Calu3 (cell line): ENCODE results near the gene RYR3. TPM values are rescaled to one million over a fixed set of nuclear protein-coding genes. Genes with fewer than 3 reads are reported as not detected.

Experiments
- BruUV-seq: library from RNA; stranded (reverse); fragments of 400-500 nt; replicated peaks from 2 replicates; lab custom pipeline; 2021; lab: Mats Ljungman, UMichigan
- CTCF ChIA-PET: fragments of 300-600 bp; sonication (Branson Sonifier 250); formaldehyde crosslinking; loops from one replicate; lab custom pipeline; 2022; ENCODE audit warnings: antibody characterized with exemption; lab: Charles Lee
- DNase-seq: peaks from one replicate; pipeline ENCODE4 v3.0.0; 2022
- H3K27ac Mint-ChIP-seq: one replicate; pipeline ENCODE4 v1.8.0; 2022; ENCODE audit warnings: mixed read lengths; ENCODE audit not compliant: unreplicated experiment
- H3K27me3 Mint-ChIP-seq: one replicate; pipeline ENCODE4 v1.8.0; 2022; ENCODE audit warnings: mixed read lengths; ENCODE audit not compliant: unreplicated experiment
- H3K36me3 Mint-ChIP-seq: one replicate; pipeline ENCODE4 v1.8.0; 2022; ENCODE audit warnings: mild to moderate bottlenecking, moderate library complexity, mixed read lengths; ENCODE audit not compliant: insufficient read depth, unreplicated experiment
- H3K4me1 Mint-ChIP-seq: one replicate; pipeline ENCODE4 v1.8.0; 2022; ENCODE audit warnings: mild to moderate bottlenecking, low read depth, mixed read lengths; ENCODE audit not compliant: unreplicated experiment
- H3K4me3 Mint-ChIP-seq: one replicate; pipeline ENCODE4 v1.8.0; 2022; ENCODE audit warnings: mild to moderate bottlenecking, low read depth, moderate library complexity, mixed read lengths; ENCODE audit not compliant: unreplicated experiment
- H3K9me3 Mint-ChIP-seq: one replicate; pipeline ENCODE4 v1.8.0; 2022; ENCODE audit warnings: low read depth, mixed read lengths; ENCODE audit not compliant: unreplicated experiment
- CTCF ChIP-seq: fragments of 200-600 bp; IDR thresholded peaks from one replicate; pipeline ENCODE4 v1.8.0; 2022; ENCODE audit warnings: antibody characterized with exemption; ENCODE audit not compliant: unreplicated experiment
- intact Hi-C: fragments of 100-400 bp; cut with micrococcal nuclease; formaldehyde crosslinking; loops from one replicate; pipeline ENCODE4 v1.10.0; 2022; ENCODE audit not compliant: unreplicated experiment
- total RNA-seq: library from RNA; stranded (reverse); gene quantifications from 2 replicates; pipeline ENCODE4 v1.2.3, GENCODE V29; 2022

Gene RYR3
- total RNA-seq, 1 experiment from 2014 or later: not detected

GRCh38 chr15:33424025-33424424 lies 113.3 kb downstream of the RYR3 start:
- no peak overlapping the region for H3K27ac Mint-ChIP-seq
- BruUV-seq: no TSS peak
- peaks cover 22% of the 10 kb centered on the region for H3K27me3 Mint-ChIP-seq
- CTCF ChIA-PET: no interaction called here
- intact Hi-C loops: no loop called here
- H3K9me3 Mint-ChIP-seq: no peaks in the 10 kb centered on the region
- TF ChIP-seq CTCF: no peak
- no peaks in the 10 kb centered on the region for H3K36me3 Mint-ChIP-seq
- H3K4me3 Mint-ChIP-seq: no peak overlapping the region
- no peak for DNase-seq
- H3K4me1 Mint-ChIP-seq: no peaks in the 10 kb centered on the region

- Mint-ChIP-seq H3K9me3 (no peaks in the 10 kb centered on the region), H3K36me3 (no peaks in the 10 kb centered on the region), H3K4me3 (no peak overlapping the region), H3K27ac (no peak overlapping the region), H3K27me3 (peaks cover 16% of the 10 kb centered on the region), H3K4me1 (no peaks in the 10 kb centered on the region)
- DNase-seq: no peak
- TF ChIP-seq CTCF: no peak
- no TSS peak for BruUV-seq
- CTCF ChIA-PET: interaction anchor here (0.7 kb wide), 1 partner anchor 10 kb away, joined by 5 read pairs; no protein-coding TSS in a partner anchor
- intact Hi-C loops: no loop called here
Observed at GRCh38 chr15:33425142-33425541, 114.4 kb downstream of the RYR3 start.

- BruUV-seq: no TSS peak
- H3K27me3 Mint-ChIP-seq: no peaks in the 10 kb centered on the region
- no peaks in the 10 kb centered on the region for H3K4me1 Mint-ChIP-seq
- TF ChIP-seq CTCF: no peak
- H3K9me3 Mint-ChIP-seq: no peaks in the 10 kb centered on the region
- H3K4me3 Mint-ChIP-seq: no peak overlapping the region
- CTCF ChIA-PET: no interaction called here
- no peak for DNase-seq
- intact Hi-C loops: no loop called here
- H3K36me3 Mint-ChIP-seq: no peaks in the 10 kb centered on the region
- H3K27ac Mint-ChIP-seq: no peak overlapping the region
Observed at GRCh38 chr15:33430577-33430976, 119.8 kb downstream of the RYR3 start.

GRCh38 chr15:33433821-33434220 lies 123.1 kb downstream of the RYR3 start:
- no peak for DNase-seq
- Mint-ChIP-seq H3K27me3 (no peaks in the 10 kb centered on the region), H3K27ac (no peak overlapping the region), H3K36me3 (no peaks in the 10 kb centered on the region), H3K9me3 (peaks cover 2% of the 10 kb centered on the region), H3K4me3 (no peak overlapping the region), H3K4me1 (no peaks in the 10 kb centered on the region)
- CTCF ChIA-PET: no interaction called here
- no peak for TF ChIP-seq CTCF
- no TSS peak for BruUV-seq
- intact Hi-C loops: no loop called here
